HepG2 (cell line): Measurements from ENCODE around the gene IL1RAPL2. TPM values are rescaled to one million over a fixed set of nuclear protein-coding genes. Genes with fewer than 3 reads are reported as not detected.

Experiments used
- ATAC-seq: fragments of 200-7000 bp; cut with Tn5 transposase; 3 replicates; pipeline ENCODE4 v1.9.1; 2020; ENCODE audit warnings: mild to moderate bottlenecking, moderate library complexity
- BruUV-seq: library from RNA; stranded (reverse); fragments of 400-500 nt; replicated peaks from 2 replicates; lab custom pipeline; 2021; lab: Mats Ljungman, UMichigan
- CTCF ChIA-PET: fragments of 300-600 bp; formaldehyde crosslinking; extraction: SDS; loops from one replicate; lab custom pipeline; 2021; ENCODE audit warnings: low total read pairs, inconsistent platforms, low intra/inter-chr PET ratio; lab: Yijun Ruan, JAX
- POLR2A ChIA-PET: fragments of 350-600 bp; sonication (Branson Sonifier 250); formaldehyde crosslinking; loops from one replicate; lab custom pipeline; 2020; ENCODE audit warnings: antibody characterized with exemption, inconsistent platforms; lab: Yijun Ruan, JAX
- DNase-seq: peaks from one replicate; pipeline ENCODE4 v3.0.0-alpha.2; 2015; ENCODE audit warnings: low spot score
- FAIRE-seq: peaks from 3 replicates; lab custom pipeline; 2011; peaks lifted over from hg19 to GRCh38; lab: Jason Lieb, UNC
- H2AFZ ChIP-seq: one replicate; pipeline ENCODE4 v1.6.1; 2011; ENCODE audit warnings: low read length, inconsistent platforms
- H3K27ac ChIP-seq: fragments of 300-600 bp; 3 replicates; pipeline ENCODE4 v1.8.0; 2011; ENCODE audit warnings: mixed run types, mild to moderate bottlenecking, mixed read lengths, low read length, inconsistent platforms; ENCODE audit not compliant: insufficient read depth; ENCODE audit errors: extremely low read length
- H3K27me3 ChIP-seq, 2 experiments: fragments of 200-600 bp in 1 of 2; 2 replicates in 1 of 2; 3 replicates in 1 of 2; pipeline versions ENCODE4 v1.6.0 to v1.8.0; 2011; ENCODE audit warnings: low read length in 2 of 2, mild to moderate bottlenecking in 2 of 2, moderate library complexity in 2 of 2, inconsistent platforms in 1 of 2; ENCODE audit not compliant: insufficient read depth in 2 of 2, control insufficient read depth in 1 of 2
- H3K36me3 ChIP-seq, 2 experiments: fragments of 200-600 bp in 1 of 2; replicated peaks in 1 of 2; 2 replicates in 1 of 2; 3 replicates in 1 of 2; pipeline versions ENCODE4 v1.5.1 to v1.8.0; 2011; ENCODE audit warnings: low read length in 2 of 2, inconsistent platforms in 1 of 2; ENCODE audit not compliant: insufficient read depth in 2 of 2, control insufficient read depth in 1 of 2
- H3K4me1 ChIP-seq: 2 replicates; pipeline ENCODE4 v1.5.1; 2012; ENCODE audit warnings: low read length, inconsistent platforms; ENCODE audit not compliant: insufficient read depth
- H3K4me2 ChIP-seq: 2 replicates; pipeline ENCODE4 v1.6.0; 2011; ENCODE audit warnings: low read depth, low read length, inconsistent platforms
- H3K4me3 ChIP-seq, 3 experiments: fragments of 200-600 bp in 1 of 3; sonication (generic), shearing (Covaris generic) in 1 of 3; replicated peaks in 1 of 3; 2 replicates each; pipeline ENCODE4 v1.5.1; 2011 to 2016; ENCODE audit warnings: low read length in 3 of 3, inconsistent platforms in 2 of 3, low read depth in 2 of 3, mild to moderate bottlenecking in 2 of 3, control low read depth in 1 of 3, mixed read lengths in 1 of 3; ENCODE audit not compliant: insufficient read depth in 1 of 3
- H3K79me2 ChIP-seq: one replicate; pipeline ENCODE4 v1.6.1; 2011; ENCODE audit warnings: low read length, inconsistent platforms; ENCODE audit not compliant: insufficient read depth
- H3K9ac ChIP-seq: 2 replicates; pipeline ENCODE4 v1.6.0; 2011; ENCODE audit warnings: mild to moderate bottlenecking, low read depth, low read length, inconsistent platforms; ENCODE audit not compliant: insufficient read depth
- H3K9me3 ChIP-seq: 2 replicates; pipeline ENCODE4 v1.5.1; 2012; ENCODE audit warnings: mild to moderate bottlenecking, low read length
- H4K20me1 ChIP-seq: 2 replicates; pipeline ENCODE4 v1.6.0; 2011; ENCODE audit warnings: inconsistent platforms, mild to moderate bottlenecking, low read length, moderate library complexity; ENCODE audit not compliant: insufficient read depth
- CBFB ChIP-seq: sonication (generic); formaldehyde crosslinking; IDR thresholded peaks from 2 replicates; pipeline ENCODE4 v1.4.0; 2020; ENCODE audit warnings: missing genetic modification reagents
- CTCF ChIP-seq: sonication (generic); formaldehyde crosslinking; IDR thresholded peaks from 2 replicates; pipeline ENCODE4 v1.5.0; 2020; ENCODE audit warnings: mild to moderate bottlenecking, missing genetic modification reagents, moderate library complexity
- ERF ChIP-seq: IDR thresholded peaks from 2 replicates; pipeline ENCODE4 v1.6.1; 2018; ENCODE audit warnings: missing biosample characterization, missing genetic modification reagents
- NCOA2 ChIP-seq: sonication (generic); formaldehyde crosslinking; IDR thresholded peaks from 2 replicates; pipeline ENCODE4 v1.8.0; 2022; ENCODE audit warnings: inconsistent platforms
- RAD21 ChIP-seq: fragments of 450-650 bp; formaldehyde crosslinking; IDR thresholded peaks from 2 replicates; pipeline ENCODE4 v1.5.0; 2020; ENCODE audit warnings: mild to moderate bottlenecking
- SP2 ChIP-seq: sonication (generic); formaldehyde crosslinking; IDR thresholded peaks from 2 replicates; pipeline ENCODE4 v1.5.1; 2020; ENCODE audit warnings: mild to moderate bottlenecking, missing genetic modification reagents
- TRIM24 ChIP-seq: sonication (generic); formaldehyde crosslinking; IDR thresholded peaks from 2 replicates; pipeline ENCODE4 v1.8.0; 2022; ENCODE audit warnings: mild to moderate bottlenecking, missing genetic modification reagents
- ZFP1 ChIP-seq: IDR thresholded peaks from 2 replicates; pipeline ENCODE4 v1.6.1; 2016
- ZHX1 ChIP-seq: sonication (generic); formaldehyde crosslinking; IDR thresholded peaks from 2 replicates; pipeline ENCODE4 v1.8.1; 2022; ENCODE audit warnings: low read depth, mild to moderate bottlenecking, missing genetic modification reagents
- ZNF333 ChIP-seq: sonication (generic); formaldehyde crosslinking; IDR thresholded peaks from 2 replicates; pipeline ENCODE4 v1.4.0; 2020; ENCODE audit warnings: mild to moderate bottlenecking, missing genetic modification reagents, borderline replicate concordance
- ZNF550 ChIP-seq: sonication (generic); formaldehyde crosslinking; IDR thresholded peaks from 2 replicates; pipeline ENCODE4 v1.4.0; 2020; ENCODE audit warnings: mild to moderate bottlenecking, missing genetic modification reagents, borderline replicate concordance
- ZNF552 ChIP-seq: sonication (generic); formaldehyde crosslinking; IDR thresholded peaks from 2 replicates; pipeline ENCODE4 v1.9.0; 2022; ENCODE audit warnings: missing genetic modification reagents, mild to moderate bottlenecking, borderline replicate concordance
- ZNF720 ChIP-seq: sonication (generic); formaldehyde crosslinking; IDR thresholded peaks from 2 replicates; pipeline ENCODE4 v1.4.0; 2020; ENCODE audit warnings: missing genetic modification reagents
- WGBS: methylation state at CpG from one replicate; pipeline ENCODE4 v1.1.6; 2017; ENCODE audit warnings: low lambda C conversion rate; 5-methylcytosine and 5-hydroxymethylcytosine counted together
- in situ Hi-C: cut with HindIII; loops from 2 replicates; pipeline ENCODE4 v1.10.0; 2017; ENCODE audit warnings: low pct_unique_long_range_greater_than_20kb; ENCODE audit not compliant: extremely low pct_ligation_motif_present
- intact Hi-C: fragments of 100-400 bp; cut with micrococcal nuclease; formaldehyde crosslinking; loops from one replicate; pipeline ENCODE4 v1.10.0; 2022; ENCODE audit not compliant: unreplicated experiment
- polyA plus RNA-seq, 8 experiments: library from polyadenylated mRNA; depleted of rRNA in 3 of 8; stranded (reverse) in 7 of 8; unstranded in 1 of 8; fragments of >200 nt; fragmentation: Illumina TruSeq in 4 of 8; extraction: Trizol in 4 of 8; gene quantifications; 2 replicates each; pipeline versions ENCODE4 v1.2.1 to v1.2.3, GENCODE V29; 2011 to 2016; ENCODE audit warnings: low read depth in 4 of 8, missing spikeins in 1 of 8, mixed read lengths in 1 of 8; ENCODE audit not compliant: insufficient read depth in 1 of 8
- total RNA-seq, 5 experiments: library from RNA; depleted of rRNA; stranded (reverse); fragments of >200 nt; fragmentation: Illumina TruSeq; extraction: Trizol; gene quantifications; 2 replicates each; pipeline ENCODE4 v1.2.3, GENCODE V29; 2016; ENCODE audit warnings: low read depth in 1 of 5

The IL1RAPL2 gene
- total and polyA plus RNA-seq, 2 of the 13 experiments (the other 11 are each of a cell fraction or from before 2014, with no cell fraction given) = not detected

GRCh38 chrX:104864296-104864695, 298.3 kb downstream of the IL1RAPL2 start:
- ChIA-PET CTCF (no interaction called here), POLR2A (no interaction called here)
- Histone ChIP-seq H3K27ac (no peak overlapping the region), H3K79me2 (no peaks in the 10 kb centered on the region), H3K4me3 (no peak overlapping the region), H3K36me3 (no peaks in the 10 kb centered on the region), H3K9me3 (no peaks in the 10 kb centered on the region), H3K27me3 (no peaks in the 10 kb centered on the region), H4K20me1 (no peaks in the 10 kb centered on the region), H3K4me2 (no peak overlapping the region), H3K4me1 (no peaks in the 10 kb centered on the region), H2AFZ (no peak overlapping the region), H3K9ac (no peak overlapping the region)
- ATAC-seq (no peak), DNase-seq (no peak), FAIRE-seq (no peak)
- in situ Hi-C loops = no loop called here
- no peak for TF ChIP-seq ZNF333 (CRISPR knock-in tag)
- no TSS peak for BruUV-seq
- intact Hi-C loops = no loop called here
- 0% methylated on average over 4 of the region's 4 CpGs for WGBS

- H3K4me3 ChIP-seq = no peak overlapping the region
- DNase-seq = no peak
- no TSS peak for BruUV-seq
- H3K4me2 ChIP-seq = no peak overlapping the region
- H4K20me1 ChIP-seq = no peaks in the 10 kb centered on the region
- no peaks in the 10 kb centered on the region for H3K79me2 ChIP-seq
- H3K4me1 ChIP-seq = no peaks in the 10 kb centered on the region
- in situ Hi-C loops = no loop called here
- H2AFZ ChIP-seq = no peak overlapping the region
- no peak overlapping the region for H3K27ac ChIP-seq
- H3K27me3 ChIP-seq = no peaks in the 10 kb centered on the region
- ATAC-seq = no peak
- ChIA-PET POLR2A (no interaction called here), CTCF (no interaction called here)
- no peaks in the 10 kb centered on the region for H3K9me3 ChIP-seq
- no peak for FAIRE-seq
- H3K36me3 ChIP-seq = no peaks in the 10 kb centered on the region
- intact Hi-C loops = no loop called here
- 5% methylated on average over 1 of the region's 1 CpG for WGBS
- H3K9ac ChIP-seq = no peak overlapping the region
- no peak for TF ChIP-seq ZHX1 (CRISPR knock-in tag)
- no peak for TF ChIP-seq ZFP1 (CRISPR knock-in tag)
- TF ChIP-seq ZNF720 (CRISPR knock-in tag) = no peak
- no peak for TF ChIP-seq ZNF550 (CRISPR knock-in tag)
- TF ChIP-seq NCOA2 (CRISPR knock-in tag) = no peak
- no peak for TF ChIP-seq RAD21 (CRISPR knock-in tag)
- no peak for TF ChIP-seq CBFB
- no peak for TF ChIP-seq ERF
- no peak for TF ChIP-seq SP2 (CRISPR knock-in tag)
- TF ChIP-seq TRIM24 = no peak
- no peak for TF ChIP-seq ZNF552 (CRISPR knock-in tag)
- TF ChIP-seq CTCF = no peak
Measured at GRCh38 chrX:104877504-104877903, 311.5 kb downstream of the IL1RAPL2 start.
